NCI-H526 (cell line): ENCODE measurements around the gene CCNK.

Experiments used
- DNase-seq, 2 experiments: peaks; one replicate each; lab custom pipeline; 2025; lab: John Stamatoyannopoulos, UW

The CCNK gene

GRCh38 chr14:99552021-99552553, 70.9 kb downstream of the CCNK start:
- DNase-seq: no peak

GRCh38 chr14:99552572-99553216, 71.5 kb downstream of the CCNK start:
- no peak for DNase-seq

- no peak for DNase-seq
These were observed 73.0 kb downstream of the CCNK start for GRCh38 chr14:99554184-99554583.

GRCh38 chr14:99554757-99555531, 73.7 kb downstream of the CCNK start:
- DNase-seq: no peak

GRCh38 chr14:99556134-99556791, 75.1 kb downstream of the CCNK start:
- DNase-seq: no peak

- DNase-seq: no peak
These were observed 78.2 kb downstream of the CCNK start for GRCh38 chr14:99559286-99559990.

GRCh38 chr14:99560403-99560802, 79.2 kb downstream of the CCNK start:
- DNase-seq: no peak

- no peak for DNase-seq
These were observed 79.9 kb downstream of the CCNK start for GRCh38 chr14:99560922-99561683.

GRCh38 chr14:99561864-99562263, 80.7 kb downstream of the CCNK start:
- DNase-seq: no peak
